ENCODE measurements around the gene CCDC13. TPM values are rescaled to one million over a fixed set of nuclear protein-coding genes. Genes with fewer than 3 reads are reported as not detected.
A peak's percentile ranks its signal among the peaks of the same experiment; 100 is the strongest.

The CCDC13 gene
- total and polyA plus RNA-seq, 2 donors (not counting 3 experiments of a cell fraction or from before 2014, with no cell fraction given): 0.36 to 0.82 TPM

DNA sequence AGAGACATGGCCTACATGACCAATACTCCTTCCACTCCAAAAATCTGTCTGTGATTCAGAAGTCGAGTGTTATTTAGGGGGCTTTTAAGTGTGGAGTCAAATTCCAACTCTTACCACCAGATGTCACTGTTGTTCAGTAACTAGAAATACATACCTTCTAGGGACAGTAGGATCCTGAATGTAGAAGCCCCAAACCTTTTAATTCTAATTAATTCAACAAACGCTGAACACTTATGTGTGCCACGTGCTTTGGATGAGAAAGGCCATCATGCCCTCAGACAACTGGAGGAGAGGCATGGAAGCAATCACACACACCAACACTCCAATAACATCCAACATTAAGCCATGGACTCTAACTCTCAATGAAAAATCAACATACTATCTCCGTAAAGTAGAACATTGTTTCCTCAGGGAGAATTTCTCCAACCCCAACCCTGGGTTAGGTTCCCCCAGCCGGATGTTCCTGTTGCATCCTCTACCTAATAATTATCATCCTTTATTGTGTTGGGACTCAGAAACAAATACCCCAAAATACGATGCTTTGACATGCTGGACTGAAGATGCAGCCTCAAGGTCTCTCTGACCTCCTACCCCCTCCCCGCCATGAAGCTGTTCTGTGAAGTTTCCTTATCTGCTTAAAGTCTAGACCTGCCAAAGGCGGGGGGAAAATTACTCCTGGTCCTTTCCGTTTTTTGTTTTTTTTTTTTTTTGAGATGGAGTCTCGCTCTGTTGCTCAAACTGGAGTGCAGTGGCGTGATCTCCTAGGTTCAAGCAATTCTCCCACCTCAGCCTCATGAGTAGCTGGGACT is 8.0 kb upstream of the CCDC13 start:
- no peaks in the 10 kb centered on the region for H3K4me1 ChIP-seq (ENCODE audit: control insufficient read depth, extremely low read depth, insufficient read depth, low read length)
- intact Hi-C loops (cut with micrococcal nuclease) (loop anchor here (1.0 to 2.0 kb wide), 3 partner anchors 50 to 100 kb away; no protein-coding TSS in a partner anchor), dilution Hi-C loops (cut with MboI; ENCODE audit: extremely low pct_ligation_motif_present, low sequenced_read_pairs) (no loop called here)
- no peak overlapping the region for H3K4me3 ChIP-seq (replicated peaks in 1 of 3; ENCODE audit: insufficient read depth in 1 of 3, low read depth in 1 of 3, low read length in 3 of 3)
- peaks cover 0 to 6% of the 10 kb centered on the region in 2 experiments for H3K36me3 ChIP-seq (ENCODE audit: control insufficient read depth in 2 of 2, extremely low read depth in 1 of 2, insufficient read depth in 2 of 2, low read length in 2 of 2)
- H3K79me2 ChIP-seq (ENCODE audit: control insufficient read depth, insufficient read depth, low read length): no peaks in the 10 kb centered on the region
- peak; percentile 69 for FAIRE-seq
- no peaks in the 10 kb centered on the region for H3K27me3 ChIP-seq (ENCODE audit: control insufficient read depth in 2 of 2, insufficient read depth in 2 of 2, low read length in 2 of 2)
- H3K4me2 ChIP-seq (ENCODE audit: insufficient read depth, low read length): no peak overlapping the region
- H3K9ac ChIP-seq (replicated peaks; ENCODE audit: extremely low read depth, insufficient read depth, low read length): no peak overlapping the region
- no peaks in the 10 kb centered on the region for H3K9me1 ChIP-seq (replicated peaks; ENCODE audit: control insufficient read depth, extremely low read depth, insufficient read depth, low read length)
- H4K20me1 ChIP-seq (replicated peaks; ENCODE audit: control insufficient read depth, extremely low read depth, insufficient read depth, low read length): no peaks in the 10 kb centered on the region
- H2AFZ ChIP-seq (ENCODE audit: low read depth, low read length): no peak overlapping the region
- ChIA-PET CTCF (interaction anchor here (0.7 to 3.3 kb wide), 3 partner anchors 59 to 100 kb away, joined by 3 to 24 read pairs (median 3); no protein-coding TSS in a partner anchor), POLR2A (no interaction called here)
- BruUV-seq (replicated peaks): no TSS peak
- H3K9me3 ChIP-seq (replicated peaks; ENCODE audit: control insufficient read depth, insufficient read depth, low read length): no peaks in the 10 kb centered on the region
- peak; percentile 78 for DNase-seq (ENCODE audit: low read depth, low spot score)
- TF ChIP-seq POLR2AphosphoS5 (IDR thresholded peaks at IDR 0.05; ENCODE audit: insufficient read depth, low read depth, low read length): no peak
- TF ChIP-seq, protein P1, sequence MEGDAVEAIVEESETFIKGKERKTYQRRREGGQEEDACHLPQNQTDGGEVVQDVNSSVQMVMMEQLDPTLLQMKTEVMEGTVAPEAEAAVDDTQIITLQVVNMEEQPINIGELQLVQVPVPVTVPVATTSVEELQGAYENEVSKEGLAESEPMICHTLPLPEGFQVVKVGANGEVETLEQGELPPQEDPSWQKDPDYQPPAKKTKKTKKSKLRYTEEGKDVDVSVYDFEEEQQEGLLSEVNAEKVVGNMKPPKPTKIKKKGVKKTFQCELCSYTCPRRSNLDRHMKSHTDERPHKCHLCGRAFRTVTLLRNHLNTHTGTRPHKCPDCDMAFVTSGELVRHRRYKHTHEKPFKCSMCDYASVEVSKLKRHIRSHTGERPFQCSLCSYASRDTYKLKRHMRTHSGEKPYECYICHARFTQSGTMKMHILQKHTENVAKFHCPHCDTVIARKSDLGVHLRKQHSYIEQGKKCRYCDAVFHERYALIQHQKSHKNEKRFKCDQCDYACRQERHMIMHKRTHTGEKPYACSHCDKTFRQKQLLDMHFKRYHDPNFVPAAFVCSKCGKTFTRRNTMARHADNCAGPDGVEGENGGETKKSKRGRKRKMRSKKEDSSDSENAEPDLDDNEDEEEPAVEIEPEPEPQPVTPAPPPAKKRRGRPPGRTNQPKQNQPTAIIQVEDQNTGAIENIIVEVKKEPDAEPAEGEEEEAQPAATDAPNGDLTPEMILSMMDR (IDR thresholded peaks at IDR 0.05; ENCODE audit: extremely low read depth in 1 of 2, insufficient read depth in 1 of 2, low read depth in 1 of 2, low read length in 2 of 2): peak; percentile 56 to 64
- H3K27ac ChIP-seq (ENCODE audit: insufficient read depth, low read depth, low read length): no peak overlapping the region

DNA sequence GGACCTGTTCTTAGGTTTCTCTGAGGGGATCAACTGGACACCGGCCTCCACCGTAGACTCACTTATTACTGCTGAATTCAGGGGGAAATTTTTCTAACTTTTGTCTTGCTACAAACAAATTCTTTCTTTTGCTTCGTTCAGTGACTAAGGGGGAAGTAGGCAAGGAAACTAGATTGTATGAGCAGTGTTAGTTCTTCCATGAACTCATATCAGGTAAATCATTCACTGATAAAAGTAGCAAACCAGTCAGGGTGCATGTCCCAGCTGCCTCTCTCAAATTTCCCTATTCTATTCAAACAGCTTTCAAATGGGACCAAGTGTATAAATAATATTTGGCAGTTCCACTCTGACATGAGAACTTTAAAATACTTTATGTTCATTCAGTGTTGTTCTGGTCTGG is 7.3 kb upstream of the CCDC13 start:
- Histone ChIP-seq H2AFZ (ENCODE audit: low read depth, low read length) (no peak overlapping the region), H3K27me3 (ENCODE audit: control insufficient read depth in 2 of 2, insufficient read depth in 2 of 2, low read length in 2 of 2) (no peaks in the 10 kb centered on the region), H3K36me3 (ENCODE audit: control insufficient read depth in 2 of 2, extremely low read depth in 1 of 2, insufficient read depth in 2 of 2, low read length in 2 of 2) (peaks cover 0 to 3% of the 10 kb centered on the region in 2 experiments), H3K9ac (replicated peaks; ENCODE audit: extremely low read depth, insufficient read depth, low read length) (no peak overlapping the region), H3K4me3 (replicated peaks in 1 of 3; ENCODE audit: insufficient read depth in 1 of 3, low read depth in 1 of 3, low read length in 3 of 3) (no peak overlapping the region), H3K27ac (ENCODE audit: insufficient read depth, low read depth, low read length) (no peak overlapping the region), H3K9me1 (replicated peaks; ENCODE audit: control insufficient read depth, extremely low read depth, insufficient read depth, low read length) (no peaks in the 10 kb centered on the region), H4K20me1 (replicated peaks; ENCODE audit: control insufficient read depth, extremely low read depth, insufficient read depth, low read length) (no peaks in the 10 kb centered on the region), H3K4me2 (ENCODE audit: insufficient read depth, low read length) (no peak overlapping the region), H3K4me1 (ENCODE audit: control insufficient read depth, extremely low read depth, insufficient read depth, low read length) (no peaks in the 10 kb centered on the region), H3K9me3 (replicated peaks; ENCODE audit: control insufficient read depth, insufficient read depth, low read length) (no peaks in the 10 kb centered on the region), H3K79me2 (ENCODE audit: control insufficient read depth, insufficient read depth, low read length) (no peaks in the 10 kb centered on the region)
- BruUV-seq (replicated peaks): no TSS peak
- FAIRE-seq (no peak), DNase-seq (ENCODE audit: low read depth, low spot score) (no peak)
- CTCF ChIA-PET: interaction anchor here (1.0 to 1.9 kb wide), 3 partner anchors 50 to 101 kb away, joined by 3 to 22 read pairs (median 4); no protein-coding TSS in a partner anchor
- dilution Hi-C loops (cut with MboI; ENCODE audit: extremely low pct_ligation_motif_present, low sequenced_read_pairs): no loop called here
- POLR2A ChIA-PET: no interaction called here
- intact Hi-C loops (cut with micrococcal nuclease): loop anchor here (2.0 kb wide), 1 partner anchor 50 kb away; no protein-coding TSS in a partner anchor
- TF ChIP-seq POLR2A (IDR thresholded peaks at IDR 0.05; ENCODE audit: low read depth, low read length): no peak

Measured in endothelial cell of umbilical vein (primary cell).